ENCODE data around the gene ADO. TPM values are rescaled to one million over a fixed set of nuclear protein-coding genes. Genes with fewer than 3 reads are reported as not detected.

Gene ADO
- total and polyA plus RNA-seq, 2 of the 13 experiments (the other 11 are each of a cell fraction or from before 2014, with no cell fraction given) = 8.9 to 15.9 TPM

DNA sequence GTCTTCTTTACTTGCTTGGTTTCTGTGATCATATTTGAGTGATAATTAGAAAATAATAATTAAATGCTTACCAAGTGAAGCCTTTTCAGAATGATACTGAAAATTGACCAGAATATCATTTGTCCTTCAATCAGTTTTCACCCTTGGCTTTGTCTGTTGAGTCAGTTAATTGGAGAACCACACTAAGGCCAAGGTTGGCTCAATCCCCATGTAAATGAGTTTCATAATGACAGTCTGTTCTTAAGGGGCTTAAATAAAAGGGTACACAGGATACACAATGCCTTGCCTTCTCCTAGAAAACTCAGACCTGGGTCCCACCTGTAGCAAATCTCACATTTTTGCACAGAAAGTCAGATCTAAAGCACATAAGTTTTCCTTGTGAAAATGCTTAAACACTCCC lies 42.9 kb downstream of the ADO start:
- Histone ChIP-seq H3K27ac (ENCODE audit: extremely low read length, insufficient read depth, low read length) (no peak overlapping the region), H4K20me1 (ENCODE audit: insufficient read depth, low read length) (no peaks in the 10 kb centered on the region), H3K79me2 (ENCODE audit: insufficient read depth, low read length) (no peaks in the 10 kb centered on the region), H3K4me1 (ENCODE audit: insufficient read depth, low read length) (no peaks in the 10 kb centered on the region), H3K27me3 (ENCODE audit: control insufficient read depth in 1 of 2, insufficient read depth in 2 of 2, low read length in 2 of 2) (no peaks in the 10 kb centered on the region; a peak in 1 of 5 replicates), H3K4me3 (replicated peaks in 1 of 3; ENCODE audit: insufficient read depth in 1 of 3, low read depth in 2 of 3, low read length in 3 of 3) (no peak overlapping the region), H2AFZ (ENCODE audit: low read length) (no peak overlapping the region), H3K36me3 (replicated peaks in 1 of 2; ENCODE audit: control insufficient read depth in 1 of 2, insufficient read depth in 2 of 2, low read length in 2 of 2) (no peaks in the 10 kb centered on the region), H3K9me3 (ENCODE audit: low read length) (no peaks in the 10 kb centered on the region), H3K4me2 (ENCODE audit: low read depth, low read length) (no peak overlapping the region), H3K9ac (ENCODE audit: insufficient read depth, low read depth, low read length) (no peak overlapping the region)
- ChIA-PET POLR2A (no interaction called here), CTCF (ENCODE audit: low intra/inter-chr PET ratio, low total read pairs) (no interaction called here)
- BruUV-seq (replicated peaks) = no TSS peak
- in situ Hi-C loops (cut with HindIII; ENCODE audit: extremely low pct_ligation_motif_present, low pct_unique_long_range_greater_than_20kb) = no loop called here
- ATAC-seq (no peak), FAIRE-seq (no peak), DNase-seq (ENCODE audit: low spot score) (no peak)
- no peak for TF ChIP-seq KDM3A (CRISPR knock-in tag; IDR thresholded peaks at IDR 0.05; ENCODE audit: low read depth)
- TF ChIP-seq ZNF776 (CRISPR knock-in tag; IDR thresholded peaks at IDR 0.05) = no peak
- no peak for TF ChIP-seq KAT7 (CRISPR knock-in tag; IDR thresholded peaks at IDR 0.05; ENCODE audit: borderline replicate concordance)
- TF ChIP-seq MTA1 (CRISPR knock-in tag; IDR thresholded peaks at IDR 0.05; ENCODE audit: borderline replicate concordance) = no peak
- TF ChIP-seq ZNF678 (CRISPR knock-in tag; IDR thresholded peaks at IDR 0.05) = no peak
- no peak for TF ChIP-seq SPEN (CRISPR knock-in tag; IDR thresholded peaks at IDR 0.05; ENCODE audit: low read depth)
- no peak for TF ChIP-seq MAFK (conservative IDR thresholded peaks at IDR 0.05 in 1 of 2, IDR thresholded peaks at IDR 0.05 in 1 of 2; ENCODE audit: low read length in 2 of 2)
- no peak for TF ChIP-seq SKI (IDR thresholded peaks at IDR 0.05; ENCODE audit: partially characterized antibody)
- TF ChIP-seq, protein P1, sequence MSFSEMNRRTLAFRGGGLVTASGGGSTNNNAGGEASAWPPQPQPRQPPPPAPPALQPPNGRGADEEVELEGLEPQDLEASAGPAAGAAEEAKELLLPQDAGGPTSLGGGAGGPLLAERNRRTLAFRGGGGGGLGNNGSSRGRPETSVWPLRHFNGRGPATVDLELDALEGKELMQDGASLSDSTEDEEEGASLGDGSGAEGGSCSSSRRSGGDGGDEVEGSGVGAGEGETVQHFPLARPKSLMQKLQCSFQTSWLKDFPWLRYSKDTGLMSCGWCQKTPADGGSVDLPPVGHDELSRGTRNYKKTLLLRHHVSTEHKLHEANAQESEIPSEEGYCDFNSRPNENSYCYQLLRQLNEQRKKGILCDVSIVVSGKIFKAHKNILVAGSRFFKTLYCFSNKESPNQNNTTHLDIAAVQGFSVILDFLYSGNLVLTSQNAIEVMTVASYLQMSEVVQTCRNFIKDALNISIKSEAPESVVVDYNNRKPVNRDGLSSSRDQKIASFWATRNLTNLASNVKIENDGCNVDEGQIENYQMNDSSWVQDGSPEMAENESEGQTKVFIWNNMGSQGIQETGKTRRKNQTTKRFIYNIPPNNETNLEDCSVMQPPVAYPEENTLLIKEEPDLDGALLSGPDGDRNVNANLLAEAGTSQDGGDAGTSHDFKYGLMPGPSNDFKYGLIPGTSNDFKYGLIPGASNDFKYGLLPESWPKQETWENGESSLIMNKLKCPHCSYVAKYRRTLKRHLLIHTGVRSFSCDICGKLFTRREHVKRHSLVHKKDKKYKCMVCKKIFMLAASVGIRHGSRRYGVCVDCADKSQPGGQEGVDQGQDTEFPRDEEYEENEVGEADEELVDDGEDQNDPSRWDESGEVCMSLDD (CRISPR knock-in tag; IDR thresholded peaks at IDR 0.05; ENCODE audit: borderline replicate concordance) = no peak
- TF ChIP-seq ZNF839 (CRISPR knock-in tag; IDR thresholded peaks at IDR 0.05; ENCODE audit: borderline replicate concordance) = no peak
- TF ChIP-seq ZBTB7A (CRISPR knock-in tag; IDR thresholded peaks at IDR 0.05) = no peak
- no peak for TF ChIP-seq SNRNP70 (IDR thresholded peaks at IDR 0.05; ENCODE audit: low read depth, low read length)
- TF ChIP-seq TP53 (CRISPR knock-in tag; conservative IDR thresholded peaks at IDR 0.05) = no peak
- TF ChIP-seq ZNF333 (CRISPR knock-in tag; IDR thresholded peaks at IDR 0.05; ENCODE audit: borderline replicate concordance) = no peak
- TF ChIP-seq, protein P2, sequence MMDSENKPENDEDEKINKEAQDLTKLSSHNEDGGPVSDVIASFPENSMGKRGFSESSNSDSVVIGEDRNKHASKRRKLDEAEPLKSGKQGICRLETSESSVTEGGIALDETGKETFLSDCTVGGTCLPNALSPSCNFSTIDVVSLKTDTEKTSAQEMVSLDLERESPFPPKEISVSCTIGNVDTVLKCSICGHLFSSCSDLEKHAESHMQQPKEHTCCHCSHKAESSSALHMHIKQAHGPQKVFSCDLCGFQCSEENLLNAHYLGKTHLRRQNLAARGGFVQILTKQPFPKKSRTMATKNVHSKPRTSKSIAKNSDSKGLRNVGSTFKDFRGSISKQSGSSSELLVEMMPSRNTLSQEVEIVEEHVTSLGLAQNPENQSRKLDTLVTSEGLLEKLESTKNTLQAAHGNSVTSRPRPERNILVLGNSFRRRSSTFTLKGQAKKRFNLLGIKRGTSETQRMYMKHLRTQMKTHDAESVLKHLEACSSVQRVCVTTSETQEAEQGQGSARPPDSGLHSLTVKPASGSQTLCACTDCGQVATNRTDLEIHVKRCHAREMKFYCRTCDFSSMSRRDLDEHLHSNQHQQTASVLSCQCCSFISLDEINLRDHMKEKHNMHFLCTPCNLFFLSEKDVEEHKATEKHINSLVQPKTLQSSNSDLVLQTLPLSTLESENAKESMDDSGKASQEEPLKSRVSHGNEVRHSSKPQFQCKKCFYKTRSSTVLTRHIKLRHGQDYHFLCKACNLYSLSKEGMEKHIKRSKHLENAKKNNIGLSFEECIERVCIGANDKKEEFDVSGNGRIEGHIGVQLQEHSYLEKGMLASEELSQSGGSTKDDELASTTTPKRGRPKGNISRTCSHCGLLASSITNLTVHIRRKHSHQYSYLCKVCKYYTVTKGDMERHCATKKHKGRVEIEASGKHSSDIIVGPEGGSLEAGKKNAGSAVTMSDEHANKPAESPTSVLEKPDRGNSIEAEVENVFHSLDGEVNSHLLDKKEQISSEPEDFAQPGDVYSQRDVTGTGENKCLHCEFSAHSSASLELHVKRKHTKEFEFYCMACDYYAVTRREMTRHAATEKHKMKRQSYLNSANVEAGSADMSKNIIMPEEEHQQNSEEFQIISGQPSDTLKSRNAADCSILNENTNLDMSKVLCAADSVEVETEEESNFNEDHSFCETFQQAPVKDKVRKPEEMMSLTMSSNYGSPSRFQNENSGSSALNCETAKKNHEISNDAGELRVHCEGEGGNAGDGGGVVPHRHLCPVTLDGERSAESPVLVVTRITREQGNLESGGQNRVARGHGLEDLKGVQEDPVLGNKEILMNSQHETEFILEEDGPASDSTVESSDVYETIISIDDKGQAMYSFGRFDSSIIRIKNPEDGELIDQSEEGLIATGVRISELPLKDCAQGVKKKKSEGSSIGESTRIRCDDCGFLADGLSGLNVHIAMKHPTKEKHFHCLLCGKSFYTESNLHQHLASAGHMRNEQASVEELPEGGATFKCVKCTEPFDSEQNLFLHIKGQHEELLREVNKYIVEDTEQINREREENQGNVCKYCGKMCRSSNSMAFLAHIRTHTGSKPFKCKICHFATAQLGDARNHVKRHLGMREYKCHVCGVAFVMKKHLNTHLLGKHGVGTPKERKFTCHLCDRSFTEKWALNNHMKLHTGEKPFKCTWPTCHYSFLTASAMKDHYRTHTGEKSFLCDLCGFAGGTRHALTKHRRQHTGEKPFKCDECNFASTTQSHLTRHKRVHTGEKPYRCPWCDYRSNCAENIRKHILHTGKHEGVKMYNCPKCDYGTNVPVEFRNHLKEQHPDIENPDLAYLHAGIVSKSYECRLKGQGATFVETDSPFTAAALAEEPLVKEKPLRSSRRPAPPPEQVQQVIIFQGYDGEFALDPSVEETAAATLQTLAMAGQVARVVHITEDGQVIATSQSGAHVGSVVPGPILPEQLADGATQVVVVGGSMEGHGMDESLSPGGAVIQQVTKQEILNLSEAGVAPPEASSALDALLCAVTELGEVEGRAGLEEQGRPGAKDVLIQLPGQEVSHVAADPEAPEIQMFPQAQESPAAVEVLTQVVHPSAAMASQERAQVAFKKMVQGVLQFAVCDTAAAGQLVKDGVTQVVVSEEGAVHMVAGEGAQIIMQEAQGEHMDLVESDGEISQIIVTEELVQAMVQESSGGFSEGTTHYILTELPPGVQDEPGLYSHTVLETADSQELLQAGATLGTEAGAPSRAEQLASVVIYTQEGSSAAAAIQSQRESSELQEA (CRISPR knock-in tag; IDR thresholded peaks at IDR 0.05; ENCODE audit: not compliant biosample characterization) = no peak
- intact Hi-C loops (cut with micrococcal nuclease; ENCODE audit: unreplicated experiment) = no loop called here
